A673 (cell line): ENCODE results near the gene PLPPR3.

ENCODE experiments used
- CTCF ChIP-seq: fragments of 300-800, 200-600 bp; sonication (generic); conservative IDR thresholded peaks from 2 replicates; pipeline ENCODE4 v1.5.1; 2017; ENCODE audit warnings: low read depth, mild to moderate bottlenecking, antibody characterized with exemption, low read length, moderate library complexity, mixed read lengths
- EZH2 ChIP-seq: fragments of 200-600 bp; sonication (generic); IDR thresholded peaks from 2 replicates; pipeline ENCODE4 v1.6.1; 2017; ENCODE audit warnings: borderline replicate concordance, low read depth, mild to moderate bottlenecking, mixed read lengths, antibody characterized with exemption, low read length; ENCODE audit not compliant: poor library complexity, severe bottlenecking

GRCh38 chr19:835210-835810, 13.6 kb upstream of the PLPPR3 start:
- TF ChIP-seq CTCF (no peak), EZH2 (no peak)
